HepG2 (cell line): ENCODE data around the gene CFL1. TPM values are rescaled to one million over a fixed set of nuclear protein-coding genes. Genes with fewer than 3 reads are reported as not detected.

Source experiments
- ETV5 ChIP-seq: IDR thresholded peaks from 2 replicates; pipeline ENCODE4 v1.6.1; 2018; ENCODE audit warnings: missing biosample characterization, missing genetic modification reagents, inconsistent platforms, borderline replicate concordance
- HNRNPL ChIP-seq: fragments of 200-400 bp; formaldehyde crosslinking; IDR thresholded peaks from 2 replicates; pipeline ENCODE4 v1.6.1; 2017; ENCODE audit warnings: mild to moderate bottlenecking, low read depth, low read length
- MXD4 ChIP-seq: IDR thresholded peaks from 2 replicates; pipeline ENCODE4 v1.6.1; 2016; ENCODE audit warnings: mild to moderate bottlenecking, missing biosample characterization, missing genetic modification reagents
- MYC ChIP-seq: sonication (generic); formaldehyde crosslinking; IDR thresholded peaks from 2 replicates; pipeline ENCODE4 v1.9.0; 2021; ENCODE audit warnings: missing genetic modification reagents, borderline replicate concordance
- SATB2 ChIP-seq: sonication (generic); formaldehyde crosslinking; IDR thresholded peaks from 2 replicates; pipeline ENCODE4 v1.5.0; 2020; ENCODE audit warnings: missing genetic modification reagents
- SNRNP70 ChIP-seq: fragments of 200-400 bp; formaldehyde crosslinking; IDR thresholded peaks from 2 replicates; pipeline ENCODE4 v1.6.1; 2017; ENCODE audit warnings: mild to moderate bottlenecking, low read depth, low read length, moderate library complexity
- THRA ChIP-seq: sonication (generic); formaldehyde crosslinking; IDR thresholded peaks from 2 replicates; pipeline ENCODE4 v1.4.0; 2020; ENCODE audit warnings: missing genetic modification reagents, borderline replicate concordance
- ZFAT ChIP-seq: sonication (generic); formaldehyde crosslinking; conservative IDR thresholded peaks from 2 replicates; pipeline ENCODE4 v1.8.1; 2023; ENCODE audit warnings: missing genetic modification reagents, inconsistent platforms
- ZFP90 ChIP-seq: sonication (generic); formaldehyde crosslinking; IDR thresholded peaks from 2 replicates; pipeline ENCODE4 v1.8.0; 2022; ENCODE audit warnings: missing genetic modification reagents, mild to moderate bottlenecking, inconsistent platforms, borderline replicate concordance
- ZNF678 ChIP-seq: sonication (generic); formaldehyde crosslinking; IDR thresholded peaks from 2 replicates; pipeline ENCODE4 v1.4.0; 2020; ENCODE audit warnings: mild to moderate bottlenecking, missing genetic modification reagents
- ZNF773 ChIP-seq: sonication (generic); formaldehyde crosslinking; IDR thresholded peaks from 2 replicates; pipeline ENCODE4 v1.4.0; 2020; ENCODE audit warnings: missing genetic modification reagents, borderline replicate concordance
- polyA plus RNA-seq, 8 experiments: library from polyadenylated mRNA; depleted of rRNA in 3 of 8; stranded (reverse) in 7 of 8; unstranded in 1 of 8; fragments of >200 nt; fragmentation: Illumina TruSeq in 4 of 8; extraction: Trizol in 4 of 8; gene quantifications; 2 replicates each; pipeline versions ENCODE4 v1.2.1 to v1.2.3, GENCODE V29; 2011 to 2016; ENCODE audit warnings: low read depth in 4 of 8, missing spikeins in 1 of 8, mixed read lengths in 1 of 8; ENCODE audit not compliant: insufficient read depth in 1 of 8
- total RNA-seq, 5 experiments: library from RNA; depleted of rRNA; stranded (reverse); fragments of >200 nt; fragmentation: Illumina TruSeq; extraction: Trizol; gene quantifications; 2 replicates each; pipeline ENCODE4 v1.2.3, GENCODE V29; 2016; ENCODE audit warnings: low read depth in 1 of 5
- TF ChIP-seq, protein P1 (sequence below): sonication (generic); formaldehyde crosslinking; IDR thresholded peaks from one replicate; pipeline ENCODE4 v1.5.1; 2020; ENCODE audit warnings: mild to moderate bottlenecking, missing genetic modification reagents; ENCODE audit errors: not compliant biosample characterization
- TF ChIP-seq, protein P2 (sequence below): sonication (generic); formaldehyde crosslinking; IDR thresholded peaks from 2 replicates; pipeline ENCODE4 v1.4.0; 2020; ENCODE audit warnings: missing genetic modification reagents
- TF ChIP-seq, protein P3 (sequence below): sonication (generic); formaldehyde crosslinking; IDR thresholded peaks from 2 replicates; pipeline ENCODE4 v1.9.0; 2021; ENCODE audit warnings: missing genetic modification reagents, mild to moderate bottlenecking, borderline replicate concordance

Gene CFL1
- total and polyA plus RNA-seq, 2 of the 13 experiments (the other 11 are each of a cell fraction or from before 2014, with no cell fraction given): 379 to 383 TPM

DNA sequence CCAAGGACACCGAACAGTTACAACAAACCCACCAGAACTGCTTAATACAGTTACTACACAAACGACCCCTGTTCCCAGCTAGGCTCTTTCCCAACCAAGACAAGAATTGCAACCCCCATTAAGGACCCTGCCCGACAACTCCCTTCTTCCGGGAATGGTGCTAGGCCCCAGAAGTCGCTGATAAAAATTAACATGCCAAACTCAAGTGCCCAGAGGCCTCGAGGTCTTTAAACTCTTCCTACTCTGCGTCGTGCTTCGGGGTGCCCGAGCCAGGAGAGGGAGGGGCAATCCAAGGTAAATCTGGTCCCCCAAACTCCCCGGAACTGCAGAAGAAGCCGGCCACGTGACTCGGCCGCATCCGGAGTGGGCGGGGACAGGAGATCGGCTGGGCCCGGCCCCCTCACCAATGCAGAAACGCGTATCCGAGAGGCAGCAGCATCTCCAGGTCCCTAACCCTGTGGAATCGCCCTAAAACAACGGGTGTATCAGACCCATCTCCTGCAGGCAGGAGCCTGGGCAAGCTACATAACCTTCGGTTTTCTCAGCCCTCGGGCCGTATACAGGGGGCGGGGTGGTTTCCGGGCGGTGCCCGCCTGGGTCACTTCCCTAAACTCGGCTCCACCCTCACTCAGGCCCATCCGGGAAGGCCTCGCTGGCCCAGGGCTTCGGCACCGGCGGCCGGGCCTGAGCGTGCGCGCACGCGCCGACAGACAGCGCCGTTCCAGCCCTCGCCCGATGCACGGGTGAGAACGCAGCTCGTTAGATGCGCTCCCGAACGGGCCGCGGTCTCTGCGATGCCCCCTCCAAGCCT, 1.1 kb downstream of the CFL1 start (continued):
- TF ChIP-seq, protein P1, sequence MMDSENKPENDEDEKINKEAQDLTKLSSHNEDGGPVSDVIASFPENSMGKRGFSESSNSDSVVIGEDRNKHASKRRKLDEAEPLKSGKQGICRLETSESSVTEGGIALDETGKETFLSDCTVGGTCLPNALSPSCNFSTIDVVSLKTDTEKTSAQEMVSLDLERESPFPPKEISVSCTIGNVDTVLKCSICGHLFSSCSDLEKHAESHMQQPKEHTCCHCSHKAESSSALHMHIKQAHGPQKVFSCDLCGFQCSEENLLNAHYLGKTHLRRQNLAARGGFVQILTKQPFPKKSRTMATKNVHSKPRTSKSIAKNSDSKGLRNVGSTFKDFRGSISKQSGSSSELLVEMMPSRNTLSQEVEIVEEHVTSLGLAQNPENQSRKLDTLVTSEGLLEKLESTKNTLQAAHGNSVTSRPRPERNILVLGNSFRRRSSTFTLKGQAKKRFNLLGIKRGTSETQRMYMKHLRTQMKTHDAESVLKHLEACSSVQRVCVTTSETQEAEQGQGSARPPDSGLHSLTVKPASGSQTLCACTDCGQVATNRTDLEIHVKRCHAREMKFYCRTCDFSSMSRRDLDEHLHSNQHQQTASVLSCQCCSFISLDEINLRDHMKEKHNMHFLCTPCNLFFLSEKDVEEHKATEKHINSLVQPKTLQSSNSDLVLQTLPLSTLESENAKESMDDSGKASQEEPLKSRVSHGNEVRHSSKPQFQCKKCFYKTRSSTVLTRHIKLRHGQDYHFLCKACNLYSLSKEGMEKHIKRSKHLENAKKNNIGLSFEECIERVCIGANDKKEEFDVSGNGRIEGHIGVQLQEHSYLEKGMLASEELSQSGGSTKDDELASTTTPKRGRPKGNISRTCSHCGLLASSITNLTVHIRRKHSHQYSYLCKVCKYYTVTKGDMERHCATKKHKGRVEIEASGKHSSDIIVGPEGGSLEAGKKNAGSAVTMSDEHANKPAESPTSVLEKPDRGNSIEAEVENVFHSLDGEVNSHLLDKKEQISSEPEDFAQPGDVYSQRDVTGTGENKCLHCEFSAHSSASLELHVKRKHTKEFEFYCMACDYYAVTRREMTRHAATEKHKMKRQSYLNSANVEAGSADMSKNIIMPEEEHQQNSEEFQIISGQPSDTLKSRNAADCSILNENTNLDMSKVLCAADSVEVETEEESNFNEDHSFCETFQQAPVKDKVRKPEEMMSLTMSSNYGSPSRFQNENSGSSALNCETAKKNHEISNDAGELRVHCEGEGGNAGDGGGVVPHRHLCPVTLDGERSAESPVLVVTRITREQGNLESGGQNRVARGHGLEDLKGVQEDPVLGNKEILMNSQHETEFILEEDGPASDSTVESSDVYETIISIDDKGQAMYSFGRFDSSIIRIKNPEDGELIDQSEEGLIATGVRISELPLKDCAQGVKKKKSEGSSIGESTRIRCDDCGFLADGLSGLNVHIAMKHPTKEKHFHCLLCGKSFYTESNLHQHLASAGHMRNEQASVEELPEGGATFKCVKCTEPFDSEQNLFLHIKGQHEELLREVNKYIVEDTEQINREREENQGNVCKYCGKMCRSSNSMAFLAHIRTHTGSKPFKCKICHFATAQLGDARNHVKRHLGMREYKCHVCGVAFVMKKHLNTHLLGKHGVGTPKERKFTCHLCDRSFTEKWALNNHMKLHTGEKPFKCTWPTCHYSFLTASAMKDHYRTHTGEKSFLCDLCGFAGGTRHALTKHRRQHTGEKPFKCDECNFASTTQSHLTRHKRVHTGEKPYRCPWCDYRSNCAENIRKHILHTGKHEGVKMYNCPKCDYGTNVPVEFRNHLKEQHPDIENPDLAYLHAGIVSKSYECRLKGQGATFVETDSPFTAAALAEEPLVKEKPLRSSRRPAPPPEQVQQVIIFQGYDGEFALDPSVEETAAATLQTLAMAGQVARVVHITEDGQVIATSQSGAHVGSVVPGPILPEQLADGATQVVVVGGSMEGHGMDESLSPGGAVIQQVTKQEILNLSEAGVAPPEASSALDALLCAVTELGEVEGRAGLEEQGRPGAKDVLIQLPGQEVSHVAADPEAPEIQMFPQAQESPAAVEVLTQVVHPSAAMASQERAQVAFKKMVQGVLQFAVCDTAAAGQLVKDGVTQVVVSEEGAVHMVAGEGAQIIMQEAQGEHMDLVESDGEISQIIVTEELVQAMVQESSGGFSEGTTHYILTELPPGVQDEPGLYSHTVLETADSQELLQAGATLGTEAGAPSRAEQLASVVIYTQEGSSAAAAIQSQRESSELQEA: peak; percentile 55
- TF ChIP-seq ZFAT (CRISPR knock-in tag): 0 out of 2 replicates have a peak, but pooled peaks have one; percentile 53
- TF ChIP-seq, protein P2, sequence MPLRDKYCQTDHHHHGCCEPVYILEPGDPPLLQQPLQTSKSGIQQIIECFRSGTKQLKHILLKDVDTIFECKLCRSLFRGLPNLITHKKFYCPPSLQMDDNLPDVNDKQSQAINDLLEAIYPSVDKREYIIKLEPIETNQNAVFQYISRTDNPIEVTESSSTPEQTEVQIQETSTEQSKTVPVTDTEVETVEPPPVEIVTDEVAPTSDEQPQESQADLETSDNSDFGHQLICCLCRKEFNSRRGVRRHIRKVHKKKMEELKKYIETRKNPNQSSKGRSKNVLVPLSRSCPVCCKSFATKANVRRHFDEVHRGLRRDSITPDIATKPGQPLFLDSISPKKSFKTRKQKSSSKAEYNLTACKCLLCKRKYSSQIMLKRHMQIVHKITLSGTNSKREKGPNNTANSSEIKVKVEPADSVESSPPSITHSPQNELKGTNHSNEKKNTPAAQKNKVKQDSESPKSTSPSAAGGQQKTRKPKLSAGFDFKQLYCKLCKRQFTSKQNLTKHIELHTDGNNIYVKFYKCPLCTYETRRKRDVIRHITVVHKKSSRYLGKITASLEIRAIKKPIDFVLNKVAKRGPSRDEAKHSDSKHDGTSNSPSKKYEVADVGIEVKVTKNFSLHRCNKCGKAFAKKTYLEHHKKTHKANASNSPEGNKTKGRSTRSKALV: peak; percentile 84
- TF ChIP-seq, protein P3, sequence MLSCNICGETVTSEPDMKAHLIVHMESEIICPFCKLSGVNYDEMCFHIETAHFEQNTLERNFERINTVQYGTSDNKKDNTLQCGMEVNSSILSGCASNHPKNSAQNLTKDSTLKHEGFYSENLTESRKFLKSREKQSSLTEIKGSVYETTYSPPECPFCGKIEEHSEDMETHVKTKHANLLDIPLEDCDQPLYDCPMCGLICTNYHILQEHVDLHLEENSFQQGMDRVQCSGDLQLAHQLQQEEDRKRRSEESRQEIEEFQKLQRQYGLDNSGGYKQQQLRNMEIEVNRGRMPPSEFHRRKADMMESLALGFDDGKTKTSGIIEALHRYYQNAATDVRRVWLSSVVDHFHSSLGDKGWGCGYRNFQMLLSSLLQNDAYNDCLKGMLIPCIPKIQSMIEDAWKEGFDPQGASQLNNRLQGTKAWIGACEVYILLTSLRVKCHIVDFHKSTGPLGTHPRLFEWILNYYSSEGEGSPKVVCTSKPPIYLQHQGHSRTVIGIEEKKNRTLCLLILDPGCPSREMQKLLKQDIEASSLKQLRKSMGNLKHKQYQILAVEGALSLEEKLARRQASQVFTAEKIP: no peak
- TF ChIP-seq SATB2: 0 out of 2 replicates have a peak, but pooled peaks have one; percentile 48
- no peak; the same call in none of the 2 replicates for TF ChIP-seq ZNF678 (CRISPR knock-in tag)
- TF ChIP-seq SNRNP70: no peak
- TF ChIP-seq MXD4: peak; percentile 41; the same call in 1 of the 2 replicates
- TF ChIP-seq HNRNPL: peak; percentile 62; the same call in 1 of the 2 replicates
- peak; percentile 77; the same call in 1 of the 2 replicates for TF ChIP-seq ZFP90 (CRISPR knock-in tag)
- peak; percentile 59; the same call in 1 of the 2 replicates for TF ChIP-seq MYC (CRISPR knock-in tag)
- TF ChIP-seq ETV5 (CRISPR knock-in tag): peak; percentile 83; the same call in 1 of the 2 replicates
- TF ChIP-seq ZNF773: no peak
- TF ChIP-seq THRA (CRISPR knock-in tag): no peak
